Fibroblast of the aortic adventitia (primary cell): Measurements from ENCODE around the gene MILR1. TPM values are rescaled to one million over a fixed set of nuclear protein-coding genes. Genes with fewer than 3 reads are reported as not detected.
A peak's percentile ranks its signal among the peaks of the same experiment; 100 is the strongest.

Experiments used
- DNase-seq: peaks from one replicate; pipeline ENCODE4 v3.0.0-alpha.2; 2010; ENCODE audit warnings: low read depth
- H3K4me3 ChIP-seq: 2 replicates; pipeline ENCODE4 v1.5.1; 2011; ENCODE audit warnings: low read depth, mild to moderate bottlenecking, control low read depth, low read length, moderate library complexity
- total RNA-seq: library from RNA; depleted of rRNA; stranded (reverse); fragments of >200 nt; gene quantifications from 2 replicates; pipeline ENCODE4 v1.2.3, GENCODE V29; 2012; ENCODE audit warnings: low replicate concordance
- TF ChIP-seq, protein P1 (sequence below): IDR thresholded peaks from 2 replicates; pipeline ENCODE4 v1.5.1; 2011; ENCODE audit warnings: mild to moderate bottlenecking, low read length, control low read depth, inconsistent platforms; ENCODE audit not compliant: insufficient read depth

MILR1 gene
- total RNA-seq, 1 donor = 52.5 TPM

DNA sequence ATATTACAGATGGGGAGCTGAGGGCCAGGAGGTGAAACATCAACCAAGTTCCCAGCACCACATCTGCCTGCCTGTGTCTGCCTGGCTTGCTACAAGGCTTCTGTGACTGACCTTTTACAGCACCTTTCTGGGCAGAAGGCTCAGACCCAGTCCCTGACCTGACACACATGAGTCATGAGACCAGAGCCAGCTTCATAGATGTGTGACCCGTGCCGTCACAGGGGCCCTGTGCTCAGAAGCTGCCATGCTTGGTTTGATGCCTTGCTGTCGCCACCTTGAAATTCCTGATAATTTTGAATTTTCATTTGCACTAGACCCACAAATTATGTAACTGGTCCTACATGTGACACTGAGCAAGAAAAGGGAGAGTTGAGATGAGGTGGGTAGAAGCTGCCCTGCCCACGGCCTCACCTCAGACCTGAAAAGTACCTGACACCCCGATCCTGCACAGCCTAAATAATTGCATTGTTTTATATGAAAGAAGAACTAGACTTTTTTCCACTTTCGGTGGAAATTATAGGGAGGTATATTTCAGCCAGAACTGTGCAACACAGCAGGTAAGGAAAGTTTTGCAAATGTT, 44.9 kb upstream of the MILR1 start:
- no peak overlapping the region for H3K4me3 ChIP-seq
- no peak for DNase-seq
- TF ChIP-seq, protein P1, sequence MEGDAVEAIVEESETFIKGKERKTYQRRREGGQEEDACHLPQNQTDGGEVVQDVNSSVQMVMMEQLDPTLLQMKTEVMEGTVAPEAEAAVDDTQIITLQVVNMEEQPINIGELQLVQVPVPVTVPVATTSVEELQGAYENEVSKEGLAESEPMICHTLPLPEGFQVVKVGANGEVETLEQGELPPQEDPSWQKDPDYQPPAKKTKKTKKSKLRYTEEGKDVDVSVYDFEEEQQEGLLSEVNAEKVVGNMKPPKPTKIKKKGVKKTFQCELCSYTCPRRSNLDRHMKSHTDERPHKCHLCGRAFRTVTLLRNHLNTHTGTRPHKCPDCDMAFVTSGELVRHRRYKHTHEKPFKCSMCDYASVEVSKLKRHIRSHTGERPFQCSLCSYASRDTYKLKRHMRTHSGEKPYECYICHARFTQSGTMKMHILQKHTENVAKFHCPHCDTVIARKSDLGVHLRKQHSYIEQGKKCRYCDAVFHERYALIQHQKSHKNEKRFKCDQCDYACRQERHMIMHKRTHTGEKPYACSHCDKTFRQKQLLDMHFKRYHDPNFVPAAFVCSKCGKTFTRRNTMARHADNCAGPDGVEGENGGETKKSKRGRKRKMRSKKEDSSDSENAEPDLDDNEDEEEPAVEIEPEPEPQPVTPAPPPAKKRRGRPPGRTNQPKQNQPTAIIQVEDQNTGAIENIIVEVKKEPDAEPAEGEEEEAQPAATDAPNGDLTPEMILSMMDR = no peak

DNA sequence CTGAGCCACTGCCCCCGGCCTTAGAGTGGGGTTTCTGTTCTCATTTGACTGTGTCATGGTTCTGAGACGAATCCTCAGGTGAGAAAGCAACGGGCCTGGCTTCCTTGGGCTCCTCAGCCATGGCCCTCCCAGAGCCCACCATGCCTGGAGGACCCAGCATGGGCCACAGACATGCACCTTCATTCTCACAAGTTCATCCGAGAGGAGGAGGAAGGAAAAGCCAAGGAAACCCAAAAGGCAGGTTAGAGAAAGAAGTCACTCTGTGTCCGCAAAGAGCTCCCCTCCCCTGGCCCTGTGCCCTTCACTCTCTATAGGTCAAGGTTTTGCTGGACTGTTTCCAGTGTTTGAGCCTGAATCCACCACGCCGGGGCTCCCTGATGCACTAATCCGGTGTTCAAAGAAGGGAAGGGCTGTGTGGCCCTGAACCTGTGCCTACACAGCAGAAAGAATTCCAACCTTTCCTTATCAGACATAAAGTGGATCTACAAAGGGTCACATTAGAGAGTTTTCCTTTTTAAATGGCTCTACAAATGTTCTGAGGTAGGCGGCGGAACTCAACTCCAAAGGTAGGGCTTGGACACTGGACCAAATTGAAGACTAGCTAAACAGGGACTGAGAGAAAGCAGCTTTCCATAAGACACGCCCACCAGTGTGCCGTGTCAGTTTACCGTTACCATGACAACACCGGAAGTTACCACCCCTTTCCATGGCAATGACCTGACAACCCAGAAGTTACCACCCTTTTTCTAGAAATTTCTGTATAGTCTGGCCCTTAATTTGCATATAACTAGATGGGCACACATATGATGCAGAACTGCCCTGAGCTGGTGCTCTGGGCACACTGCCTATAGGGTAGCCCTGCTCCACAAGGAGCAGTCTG, 42.4 kb upstream of the MILR1 start:
- no peak for DNase-seq

DNA sequence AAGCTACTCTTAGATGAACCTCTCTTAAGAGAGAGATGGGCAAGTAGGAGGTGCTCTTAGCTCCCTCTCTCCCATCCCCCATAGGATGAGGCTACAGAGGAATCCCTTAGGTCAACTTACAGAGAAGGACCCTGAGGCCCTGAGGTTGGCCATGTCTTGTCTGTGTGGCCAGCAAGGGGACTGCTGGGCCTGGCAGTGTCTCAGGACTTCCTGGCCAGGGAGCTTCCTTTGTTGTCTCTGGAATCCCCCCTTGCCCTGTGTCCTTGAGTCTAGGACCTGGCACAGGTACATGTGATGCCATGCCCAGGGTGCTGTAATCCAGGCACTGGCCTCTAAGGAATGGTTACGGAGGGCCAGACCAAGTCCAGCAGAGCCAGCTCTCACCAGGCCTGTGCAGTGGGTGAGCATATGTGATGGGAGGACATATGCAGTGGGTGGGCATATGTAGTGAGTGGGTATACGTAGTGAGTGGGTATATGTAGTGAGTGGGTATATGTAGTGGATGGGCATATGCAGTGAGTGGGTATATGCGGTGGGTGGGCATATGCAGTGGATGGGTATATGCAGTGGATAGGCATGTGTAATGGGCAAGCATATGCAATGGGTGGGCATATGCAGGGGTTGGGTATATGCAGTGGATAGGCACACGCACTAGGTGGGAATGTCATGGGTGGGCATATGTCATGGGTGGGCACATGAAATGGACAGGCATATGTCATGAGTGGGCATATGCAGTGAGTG, 38.0 kb upstream of the MILR1 start:
- no peak for DNase-seq
- H3K4me3 ChIP-seq = no peak overlapping the region
- TF ChIP-seq, protein P1 = no peak

More for the DNA sequence above, 42.4 kb upstream of the MILR1 start:
- TF ChIP-seq, protein P1 = no peak
- H3K4me3 ChIP-seq = no peak overlapping the region

DNA sequence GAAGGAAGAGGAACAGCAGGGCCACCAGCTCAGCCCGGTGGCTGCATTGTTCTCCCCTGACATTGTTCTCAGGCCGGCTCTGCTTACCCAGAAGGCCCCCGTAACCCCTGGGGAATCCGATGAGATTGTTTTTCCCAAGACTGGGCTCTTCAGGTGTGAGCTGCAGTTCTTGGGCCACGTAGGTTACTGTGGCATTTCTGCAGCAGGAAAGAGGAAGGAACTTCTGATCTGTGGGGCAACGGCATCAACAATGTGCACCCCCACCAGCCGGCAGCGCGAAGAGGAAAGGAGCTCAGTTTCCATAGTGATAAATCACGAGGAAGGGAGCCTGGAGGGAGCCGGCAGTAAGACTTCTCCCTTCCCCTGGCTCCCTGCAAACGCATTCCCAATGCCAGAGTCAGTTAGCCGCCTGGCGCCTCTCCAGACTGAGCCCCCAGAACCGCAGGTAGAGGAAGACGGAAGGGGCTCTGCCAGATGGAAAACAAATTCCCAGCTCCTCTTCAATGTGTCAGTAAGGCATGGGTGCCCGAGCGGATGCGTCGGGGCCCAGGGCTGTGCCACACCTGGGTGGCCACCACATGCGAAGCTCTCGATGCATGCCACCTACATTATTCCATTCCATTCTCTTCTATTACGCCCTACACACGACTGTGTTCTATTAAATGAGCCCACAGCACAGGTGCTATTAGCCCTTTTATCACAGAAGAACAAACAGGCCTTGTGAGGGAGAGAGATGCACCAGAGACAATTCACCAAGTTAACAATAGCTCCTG, 36.7 kb upstream of the MILR1 start:
- no peak overlapping the region for H3K4me3 ChIP-seq
- TF ChIP-seq, protein P1 = no peak
- DNase-seq = peak; percentile 24

DNA sequence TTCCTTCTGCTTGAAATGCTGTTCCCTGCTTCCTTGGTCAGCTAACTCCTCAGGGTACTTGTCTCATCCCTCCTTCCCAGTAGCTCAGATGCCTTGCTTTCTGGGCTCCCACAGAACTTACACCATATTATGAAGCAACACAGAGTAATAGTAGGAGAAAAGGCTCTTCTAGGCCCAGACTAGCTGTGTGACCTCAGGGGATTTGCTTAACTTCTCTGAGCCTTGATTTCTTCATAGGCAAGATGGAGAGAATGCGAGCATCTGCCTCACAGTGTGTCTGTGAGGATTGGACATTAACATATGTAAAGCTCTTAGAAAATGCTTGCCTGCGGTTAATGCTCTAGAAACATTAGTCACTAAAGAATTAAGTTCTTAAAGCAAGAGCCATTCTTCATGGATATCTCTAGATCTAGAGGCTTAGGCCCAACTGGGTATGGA, 36.0 kb upstream of the MILR1 start:
- no peak for DNase-seq

More for the DNA sequence above, 36.0 kb upstream of the MILR1 start:
- no peak overlapping the region for H3K4me3 ChIP-seq
- TF ChIP-seq, protein P1 = no peak
